Cardiac fibroblast (primary cell): Measurements from ENCODE around the gene KRTAP13-4.
A peak's percentile ranks its signal among the peaks of the same experiment; 100 is the strongest.

Experiments
- DNase-seq, 2 donors: peaks; one replicate each; pipeline versions ENCODE4 v3.0.0 to v3.0.0-alpha.2; 2010; ENCODE audit warnings: low read depth in 2 of 2
- H3K4me3 ChIP-seq, 2 donors: replicated peaks in 1 of 2; 1 replicate in 1 of 2; 2 replicates in 1 of 2; pipeline ENCODE4 v1.5.1; 2011; ENCODE audit warnings: low read depth in 2 of 2, low read length in 2 of 2, mild to moderate bottlenecking in 2 of 2, moderate library complexity in 1 of 2
- TF ChIP-seq, protein P1 (sequence below): IDR thresholded peaks from one replicate; pipeline ENCODE4 v1.5.1; 2011; ENCODE audit warnings: low read depth, mild to moderate bottlenecking, low read length, inconsistent platforms

The KRTAP13-4 gene

DNA sequence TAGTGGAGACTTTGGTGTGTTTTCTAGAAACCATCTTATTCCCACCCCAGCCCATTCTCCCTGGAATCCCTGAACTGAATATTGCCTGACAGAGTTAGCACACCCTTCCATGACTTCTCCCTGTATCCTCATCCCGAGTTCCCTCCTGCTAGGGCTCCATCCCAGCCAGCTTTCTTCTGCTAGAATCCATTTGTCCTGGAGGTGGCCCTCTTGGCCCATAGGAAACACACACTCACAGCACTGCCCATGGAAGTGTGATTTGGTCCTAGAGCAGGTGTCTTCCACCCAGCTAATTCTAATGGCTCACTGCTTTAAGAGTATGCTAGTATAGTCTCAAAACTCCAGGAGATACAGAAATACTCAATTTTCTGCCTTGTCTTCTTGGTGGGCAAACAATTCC, 14.2 kb downstream of the KRTAP13-4 start:
- no peak overlapping the region for H3K4me3 ChIP-seq
- DNase-seq, result no peak
- TF ChIP-seq, protein P1, sequence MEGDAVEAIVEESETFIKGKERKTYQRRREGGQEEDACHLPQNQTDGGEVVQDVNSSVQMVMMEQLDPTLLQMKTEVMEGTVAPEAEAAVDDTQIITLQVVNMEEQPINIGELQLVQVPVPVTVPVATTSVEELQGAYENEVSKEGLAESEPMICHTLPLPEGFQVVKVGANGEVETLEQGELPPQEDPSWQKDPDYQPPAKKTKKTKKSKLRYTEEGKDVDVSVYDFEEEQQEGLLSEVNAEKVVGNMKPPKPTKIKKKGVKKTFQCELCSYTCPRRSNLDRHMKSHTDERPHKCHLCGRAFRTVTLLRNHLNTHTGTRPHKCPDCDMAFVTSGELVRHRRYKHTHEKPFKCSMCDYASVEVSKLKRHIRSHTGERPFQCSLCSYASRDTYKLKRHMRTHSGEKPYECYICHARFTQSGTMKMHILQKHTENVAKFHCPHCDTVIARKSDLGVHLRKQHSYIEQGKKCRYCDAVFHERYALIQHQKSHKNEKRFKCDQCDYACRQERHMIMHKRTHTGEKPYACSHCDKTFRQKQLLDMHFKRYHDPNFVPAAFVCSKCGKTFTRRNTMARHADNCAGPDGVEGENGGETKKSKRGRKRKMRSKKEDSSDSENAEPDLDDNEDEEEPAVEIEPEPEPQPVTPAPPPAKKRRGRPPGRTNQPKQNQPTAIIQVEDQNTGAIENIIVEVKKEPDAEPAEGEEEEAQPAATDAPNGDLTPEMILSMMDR, result no peak

DNA sequence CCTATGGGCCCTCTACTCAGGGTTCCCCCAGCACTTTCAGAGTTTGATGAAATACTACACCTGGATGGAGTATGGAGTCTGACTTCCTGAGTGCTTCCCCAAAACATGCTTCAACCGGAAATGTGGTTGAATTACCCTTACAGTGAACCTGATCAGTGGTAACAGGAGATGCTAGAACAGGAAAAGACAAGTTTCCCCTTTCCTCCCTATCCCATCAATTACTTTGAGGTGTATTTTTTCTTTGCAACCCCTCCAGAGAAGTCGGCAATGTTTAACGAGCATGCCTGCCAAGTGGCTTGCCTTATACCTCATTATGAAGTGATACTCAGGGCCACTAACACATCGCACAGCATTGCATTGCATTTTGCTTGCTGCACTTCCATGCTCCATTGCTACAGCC, 17.0 kb downstream of the KRTAP13-4 start:
- DNase-seq, result no peak
- no peak overlapping the region for H3K4me3 ChIP-seq
- TF ChIP-seq, protein P1, result no peak

DNA sequence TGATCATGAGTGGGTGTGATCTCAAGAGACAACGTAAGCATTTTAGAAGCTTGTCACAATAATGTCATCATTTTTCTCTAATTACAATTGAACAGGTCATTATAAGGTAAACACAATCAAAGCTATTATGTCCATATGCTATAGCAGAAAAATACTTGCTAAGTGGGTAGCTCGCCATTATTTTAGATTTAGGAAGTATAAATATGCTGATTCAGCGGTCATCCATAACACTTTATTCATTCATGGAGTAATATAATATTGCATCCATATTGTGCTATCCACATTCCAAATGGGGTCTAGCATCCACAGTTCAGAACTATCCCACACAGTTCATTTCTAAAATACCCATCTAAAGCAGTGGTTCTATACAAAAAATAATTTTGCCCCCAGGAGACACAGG, 18.5 kb downstream of the KRTAP13-4 start:
- no peak for DNase-seq
- H3K4me3 ChIP-seq, result no peak overlapping the region
- TF ChIP-seq, protein P1, result no peak

DNA sequence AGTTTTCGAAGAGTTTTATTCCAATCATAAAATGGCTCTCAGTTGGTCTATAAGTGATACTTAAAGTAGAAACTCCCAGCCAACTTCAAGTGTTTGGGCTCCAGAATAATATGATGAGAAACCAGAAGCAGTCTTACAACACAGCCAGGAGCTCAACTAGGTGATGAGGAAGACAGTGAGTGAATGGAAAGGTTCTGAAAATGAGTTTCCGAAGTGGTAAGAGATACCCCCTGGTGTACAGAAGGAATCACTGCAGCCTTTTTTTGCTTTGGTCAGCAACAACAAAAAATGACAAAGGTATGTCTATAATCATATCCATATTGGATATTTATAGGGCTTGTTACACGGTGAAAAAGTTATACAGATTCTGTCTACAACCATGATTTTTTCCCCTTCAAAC, 33.7 kb downstream of the KRTAP13-4 start:
- TF ChIP-seq, protein P1, result peak; percentile 34
- DNase-seq, result no peak
- H3K4me3 ChIP-seq, result no peak overlapping the region

DNA sequence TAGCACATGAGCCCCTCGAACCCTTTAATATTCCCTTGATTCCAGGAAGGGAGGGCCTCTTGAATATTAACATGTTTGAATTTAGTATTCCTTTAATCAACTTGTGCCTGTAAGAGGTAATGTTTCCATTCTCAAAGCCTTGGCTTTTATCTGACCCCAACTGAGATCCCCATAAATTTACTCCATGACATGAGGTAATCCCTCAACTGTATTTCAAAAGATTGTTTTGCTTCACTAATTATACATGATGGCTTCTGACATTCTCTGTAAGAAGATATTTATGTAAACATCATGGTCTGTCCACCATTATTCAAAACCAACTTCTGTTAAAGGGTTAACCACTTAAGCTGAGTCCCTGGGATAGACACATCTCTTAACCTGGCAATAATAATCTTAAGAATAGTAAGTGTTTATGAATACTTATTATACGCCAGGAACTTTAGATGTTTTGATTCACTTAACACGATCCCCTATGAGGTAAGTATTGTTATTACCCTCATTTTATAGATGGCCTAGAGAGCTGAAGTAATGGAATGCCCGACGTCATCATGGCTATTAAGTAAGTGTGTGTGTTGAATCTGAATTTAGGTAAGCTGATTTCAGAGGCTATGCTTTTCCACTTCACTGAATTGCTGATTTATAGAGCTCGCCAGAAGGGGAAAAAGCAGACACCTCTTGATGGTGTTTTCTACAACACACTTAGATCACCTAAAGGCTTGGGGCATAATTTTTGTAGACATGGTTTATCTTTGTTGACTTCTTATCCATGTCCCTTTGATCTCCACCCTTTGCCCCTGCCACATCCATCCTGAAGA, 39.1 kb downstream of the KRTAP13-4 start:
- TF ChIP-seq, protein P1, result no peak
- H3K4me3 ChIP-seq, result no peak overlapping the region
- no peak for DNase-seq

DNA sequence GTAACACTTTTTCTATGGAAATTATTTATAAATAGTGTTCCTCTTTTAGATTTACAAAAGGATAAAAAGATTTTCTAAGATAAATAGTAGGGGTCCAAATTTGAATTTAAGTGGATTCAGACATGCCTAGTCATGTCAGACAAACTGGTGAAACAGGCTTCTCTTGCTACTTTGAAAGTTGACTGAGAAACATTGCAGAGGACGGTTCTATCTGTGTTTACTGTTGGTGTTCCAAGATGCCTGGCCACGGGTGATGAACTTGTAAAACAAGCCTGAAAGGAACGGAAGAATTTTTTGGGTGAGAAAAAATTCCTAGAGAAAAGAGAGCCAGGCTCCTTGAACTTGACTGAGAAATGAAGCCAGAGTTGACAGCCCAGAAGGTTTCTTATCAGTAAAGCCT, 48.0 kb downstream of the KRTAP13-4 start:
- TF ChIP-seq, protein P1, result no peak
- no peak for DNase-seq
- H3K4me3 ChIP-seq, result no peak overlapping the region

DNA sequence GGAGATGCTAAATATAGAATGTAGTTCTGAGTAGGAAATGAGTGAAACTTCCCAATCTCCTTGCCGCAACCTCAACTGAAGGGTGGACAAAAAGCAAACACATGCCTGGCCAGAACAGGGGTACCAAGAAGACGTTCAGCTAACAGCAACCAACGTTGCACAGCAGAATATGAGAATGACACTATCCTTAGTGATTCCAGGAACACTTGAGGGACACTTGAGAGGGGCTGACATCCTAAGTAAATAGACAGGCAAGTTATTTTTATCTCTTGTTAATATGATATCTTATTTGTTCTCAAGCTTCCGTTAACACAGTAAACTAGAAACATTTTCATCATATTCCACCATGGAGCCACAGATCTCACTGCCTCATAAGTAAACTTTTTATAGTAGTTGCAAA, 49.2 kb downstream of the KRTAP13-4 start:
- H3K4me3 ChIP-seq, result no peak overlapping the region
- TF ChIP-seq, protein P1, result no peak

More for the DNA sequence above, 49.2 kb downstream of the KRTAP13-4 start:
- no peak for DNase-seq
